Mesodermal cell (in vitro differentiated cells): Measurements from ENCODE around the gene STK38L.

Source experiments
- H3K27ac ChIP-seq: 2 replicates; pipeline ENCODE4 v1.7.0; 2013; ENCODE audit warnings: mild to moderate bottlenecking, low read depth, low read length, moderate library complexity; ENCODE audit not compliant: severe bottlenecking
- H3K36me3 ChIP-seq: 2 replicates; pipeline ENCODE4 v1.7.1; 2013; ENCODE audit warnings: mild to moderate bottlenecking, low read length, moderate library complexity; ENCODE audit not compliant: control insufficient read depth, insufficient read depth
- H3K4me1 ChIP-seq: one replicate; pipeline ENCODE4 v1.7.1; 2013; ENCODE audit warnings: mild to moderate bottlenecking, low read length; ENCODE audit not compliant: insufficient read depth, control insufficient read depth, poor library complexity, severe bottlenecking
- H3K4me3 ChIP-seq: 2 replicates; pipeline ENCODE4 v1.7.0; 2013; ENCODE audit warnings: low read length, control low read depth, mild to moderate bottlenecking; ENCODE audit not compliant: insufficient read depth, poor library complexity, severe bottlenecking; ENCODE audit errors: extremely low read depth
- H3K9me3 ChIP-seq: 2 replicates; pipeline ENCODE4 v1.7.1; 2013; ENCODE audit warnings: mild to moderate bottlenecking, low read length, moderate library complexity; ENCODE audit not compliant: control insufficient read depth
- WGBS, 2 experiments: methylation state at CpG; one replicate each; pipeline ENCODE4 v1.1.5; 2013; ENCODE audit warnings: missing lambda C conversion rate in 2 of 2; ENCODE audit not compliant: insufficient coverage in 2 of 2; 5-methylcytosine and 5-hydroxymethylcytosine counted together

STK38L gene

DNA sequence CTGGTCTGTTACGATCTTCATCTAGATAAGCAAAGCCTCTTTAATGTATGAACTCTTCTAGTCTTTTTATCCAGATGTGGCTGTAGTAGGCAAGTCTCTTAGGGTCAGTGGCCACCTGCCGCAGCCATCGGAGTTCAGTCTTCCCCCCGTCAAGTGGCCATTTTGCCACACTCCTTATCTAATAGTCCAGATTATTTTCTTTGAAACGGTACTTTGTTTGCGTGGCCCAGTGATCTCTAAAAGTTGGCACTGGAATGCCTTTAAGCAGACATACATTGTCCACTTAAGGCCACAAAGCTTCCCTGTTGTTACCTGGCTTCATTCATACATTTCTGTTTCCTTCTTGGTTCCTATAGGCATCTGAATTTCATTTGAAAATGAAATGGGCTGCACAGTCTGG, 52.6 kb downstream of the STK38L start:
- Histone ChIP-seq H3K27ac (no peak overlapping the region), H3K9me3 (no peaks in the 10 kb centered on the region), H3K4me1 (peaks cover 4% of the 10 kb centered on the region), H3K4me3 (no peak overlapping the region), H3K36me3 (peaks cover 28% of the 10 kb centered on the region)
- WGBS, 2 experiments = 82 to 84% methylated on average over 5 to 6 of the region's 6 CpGs

DNA sequence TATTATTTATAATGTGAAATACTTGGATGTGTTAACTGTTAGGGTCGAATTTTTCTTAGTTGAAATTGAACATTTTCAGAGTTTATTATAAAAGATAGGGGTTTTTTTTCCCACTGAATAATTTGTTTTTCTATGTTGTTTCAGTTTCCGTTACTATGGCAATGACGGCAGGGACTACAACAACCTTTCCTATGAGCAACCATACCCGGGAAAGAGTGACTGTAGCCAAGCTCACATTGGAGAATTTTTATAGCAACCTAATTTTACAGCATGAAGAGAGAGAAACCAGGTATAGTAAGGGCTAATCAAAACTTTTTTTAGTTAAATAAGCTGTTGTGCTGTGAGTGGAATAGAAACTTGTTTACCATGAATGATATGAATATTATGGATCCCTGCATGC, 53.5 kb downstream of the STK38L start:
- 100% methylated on average over 3 of the region's 4 CpGs; no CpG with 5 or more reads in 1 of the 2 experiments for WGBS, 2 experiments
- H3K4me3 ChIP-seq = no peak overlapping the region
- H3K4me1 ChIP-seq = no peaks in the 10 kb centered on the region
- H3K9me3 ChIP-seq = no peaks in the 10 kb centered on the region
- H3K36me3 ChIP-seq = peaks cover 28% of the 10 kb centered on the region
- no peak overlapping the region for H3K27ac ChIP-seq

DNA sequence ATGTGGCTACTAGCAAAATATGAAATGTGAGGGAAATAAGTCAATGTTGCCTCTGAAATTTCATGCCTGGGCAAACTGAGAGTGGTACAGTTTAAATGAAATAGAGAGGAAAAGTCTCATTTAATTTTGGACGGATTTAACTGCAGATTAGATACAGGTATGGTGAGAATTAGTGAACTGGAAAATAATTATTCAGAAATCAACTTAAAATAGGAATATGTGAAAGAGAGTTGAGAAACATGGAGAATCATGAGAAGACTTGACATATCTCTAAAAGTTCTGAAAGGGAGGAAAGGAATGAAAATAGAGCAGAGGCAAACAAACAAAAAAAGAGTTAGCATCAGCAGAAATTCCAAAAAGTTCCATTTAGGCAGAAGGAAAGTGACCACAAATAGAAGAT, 55.0 kb downstream of the STK38L start:
- no peak overlapping the region for H3K4me3 ChIP-seq
- H3K4me1 ChIP-seq = no peaks in the 10 kb centered on the region
- peaks cover 34% of the 10 kb centered on the region for H3K36me3 ChIP-seq
- 80% methylated on average over 1 of the region's 1 CpG; no CpG with 5 or more reads in 1 of the 2 experiments for WGBS, 2 experiments
- no peak overlapping the region for H3K27ac ChIP-seq
- no peaks in the 10 kb centered on the region for H3K9me3 ChIP-seq

DNA sequence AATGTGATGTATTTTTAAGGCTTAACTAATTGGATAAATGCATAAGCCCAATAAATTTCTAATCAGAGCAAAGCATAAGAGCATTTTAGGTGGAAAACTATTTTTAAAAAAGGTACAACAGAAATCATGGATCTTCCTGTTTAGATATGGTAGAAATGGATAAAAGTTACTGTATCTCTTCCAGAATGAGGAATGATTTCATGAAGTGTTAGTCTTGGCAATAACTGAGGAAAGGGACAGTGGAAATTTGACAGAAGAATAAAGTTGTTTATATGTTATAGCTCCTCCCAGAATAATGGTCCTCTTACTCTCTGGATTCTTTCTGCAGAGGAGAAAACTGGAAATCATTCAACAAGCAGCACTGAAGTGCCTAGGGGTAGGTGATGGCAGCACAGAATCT, 56.1 kb downstream of the STK38L start:
- Histone ChIP-seq H3K9me3 (no peaks in the 10 kb centered on the region), H3K27ac (no peak overlapping the region), H3K4me3 (no peak overlapping the region), H3K36me3 (peaks cover 34% of the 10 kb centered on the region), H3K4me1 (no peaks in the 10 kb centered on the region)

DNA sequence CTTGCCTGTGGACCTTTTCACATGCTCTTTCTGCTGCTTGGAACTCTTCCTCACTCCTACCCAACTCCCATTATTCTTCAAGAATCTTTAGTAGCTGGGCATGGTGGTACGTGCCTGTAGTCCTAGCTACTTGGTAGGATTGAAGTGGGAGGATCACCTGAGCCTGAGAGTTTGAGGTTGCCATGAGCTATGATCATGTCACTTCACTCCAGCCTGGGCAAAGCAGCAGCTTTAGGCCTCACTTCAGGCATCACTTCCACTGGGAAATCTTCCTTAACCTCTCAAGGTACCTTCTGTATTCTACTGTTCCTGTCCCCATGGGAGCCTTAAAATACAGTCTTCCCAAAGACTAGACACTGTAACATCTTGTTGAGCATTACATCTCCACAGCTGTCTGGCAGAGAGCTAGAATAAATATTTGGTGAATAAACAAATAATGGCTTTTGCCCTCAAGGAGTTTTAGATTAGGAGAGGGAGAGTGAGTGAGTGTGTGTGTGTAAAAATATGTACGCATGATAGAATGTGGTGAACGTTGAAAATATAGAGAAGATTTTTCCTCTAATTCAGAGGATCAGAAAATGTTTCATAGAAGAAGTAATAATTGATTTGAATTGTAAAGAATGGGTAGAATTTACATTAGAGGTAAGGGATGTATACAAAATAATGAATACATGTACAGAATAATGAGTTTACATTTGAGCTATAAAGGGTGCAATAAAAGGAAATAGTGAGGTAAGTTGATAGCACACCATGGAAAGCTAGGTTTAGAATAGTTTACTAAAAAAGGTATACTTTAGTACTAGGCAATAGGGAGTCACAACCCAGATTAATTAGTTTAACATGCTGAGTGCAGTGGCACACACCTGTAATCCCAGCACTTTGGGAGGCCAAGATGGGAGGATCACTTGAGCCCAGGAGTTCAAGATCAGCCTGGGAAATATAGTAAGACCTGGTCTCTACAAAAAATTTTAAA, 59.3 kb downstream of the STK38L start:
- Histone ChIP-seq H3K4me1 (no peaks in the 10 kb centered on the region), H3K27ac (no peak overlapping the region), H3K4me3 (no peak overlapping the region), H3K9me3 (no peaks in the 10 kb centered on the region), H3K36me3 (peaks cover 30% of the 10 kb centered on the region)
- WGBS, 2 experiments = 89 to 93% methylated on average over 2 to 3 of the region's 3 CpGs

DNA sequence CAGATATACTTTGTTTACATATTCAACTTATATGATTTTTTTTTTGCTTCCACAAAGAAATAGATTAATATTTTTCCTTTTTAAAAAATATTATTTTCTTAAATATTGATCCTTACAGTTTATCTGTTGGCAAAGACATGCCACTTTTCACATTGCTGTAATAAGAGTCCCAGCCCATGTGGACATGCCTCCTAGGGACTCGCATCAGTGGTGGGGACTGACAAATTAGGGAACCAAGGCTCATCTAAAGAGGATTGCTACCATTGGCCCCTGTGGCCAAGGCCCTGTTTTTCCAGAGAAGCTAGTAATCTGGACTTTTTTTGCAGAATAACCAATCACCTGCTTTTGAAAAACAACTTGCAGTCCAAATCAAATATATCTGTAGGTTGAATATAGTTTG, 60.8 kb downstream of the STK38L start:
- Histone ChIP-seq H3K36me3 (peaks cover 33% of the 10 kb centered on the region), H3K9me3 (no peaks in the 10 kb centered on the region), H3K4me1 (no peaks in the 10 kb centered on the region), H3K27ac (no peak overlapping the region), H3K4me3 (no peak overlapping the region)
- 90 to 100% methylated on average over 1 of the region's 1 CpG for WGBS, 2 experiments

DNA sequence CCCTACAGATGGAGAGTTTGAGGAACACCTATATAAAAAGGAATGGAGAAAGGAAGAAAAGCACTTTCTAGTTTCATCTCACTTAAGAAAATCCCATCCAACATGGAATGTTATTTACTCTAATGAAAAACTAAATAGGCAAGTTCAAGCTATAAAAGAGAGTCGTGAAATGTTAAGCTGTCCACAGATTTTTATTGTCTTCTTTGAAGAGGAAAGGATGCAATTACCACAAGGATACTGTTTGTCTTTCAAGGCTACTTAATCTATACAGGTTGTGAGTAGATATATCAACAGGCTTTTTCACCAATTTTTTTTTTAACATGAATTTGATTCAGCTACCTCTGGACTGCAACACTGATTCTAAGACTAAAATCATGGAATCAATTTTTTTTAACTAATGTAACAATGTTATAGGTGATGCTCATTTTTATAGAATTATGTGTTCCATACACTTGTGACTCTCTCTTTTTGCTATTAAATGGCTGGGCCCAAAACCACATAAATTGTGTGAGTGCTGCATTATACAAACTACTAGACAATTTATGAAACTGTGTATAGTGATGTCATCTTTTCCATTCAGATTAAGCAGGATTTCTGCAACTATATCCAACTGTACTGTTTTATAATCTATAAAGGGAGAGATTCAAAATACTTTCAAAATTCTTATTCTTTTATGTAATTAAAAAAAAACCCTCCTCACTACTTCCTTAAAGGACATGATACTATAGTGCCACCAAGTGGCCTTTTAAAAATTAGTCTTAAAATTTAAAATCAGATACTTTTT, 61.8 kb downstream of the STK38L start:
- peaks cover 37% of the 10 kb centered on the region for H3K36me3 ChIP-seq
- no peaks in the 10 kb centered on the region for H3K9me3 ChIP-seq
- no peak overlapping the region for H3K4me3 ChIP-seq
- H3K27ac ChIP-seq = no peak overlapping the region
- H3K4me1 ChIP-seq = no peaks in the 10 kb centered on the region
- no CpG with 5 or more reads among the region's 1 CpG for WGBS, 2 experiments

DNA sequence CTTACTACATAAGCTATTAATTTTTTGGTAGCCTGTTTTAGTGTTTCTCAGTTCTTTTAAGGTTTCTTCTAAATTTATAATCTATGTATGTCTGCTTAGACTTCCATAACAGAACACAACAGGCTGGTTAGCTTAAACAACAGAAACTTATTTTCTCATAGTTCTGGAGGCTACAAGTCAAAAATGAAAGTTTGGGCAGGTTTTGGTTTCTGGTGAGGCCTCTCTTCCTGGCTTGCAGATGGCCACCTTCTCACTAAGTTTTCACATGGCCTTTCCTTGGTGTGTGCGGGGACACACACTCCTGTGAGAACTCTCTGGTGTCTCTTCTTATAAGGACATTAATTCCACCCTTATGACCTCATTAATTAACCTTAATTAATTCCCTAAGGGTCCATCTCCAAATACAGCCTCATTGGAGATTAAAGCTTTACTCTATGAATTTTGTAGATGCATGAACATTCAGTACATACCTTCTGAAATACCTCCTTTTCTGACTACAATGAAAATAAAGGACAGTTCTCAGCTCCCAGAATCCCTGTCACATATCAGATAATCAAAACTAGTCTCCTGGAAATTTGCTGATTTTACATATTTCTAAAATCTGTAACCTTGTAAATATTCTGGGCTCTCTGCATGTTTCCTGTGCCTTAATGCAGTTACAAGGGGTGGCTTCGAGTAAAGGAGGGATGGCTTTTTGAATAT, 65.4 kb downstream of the STK38L start:
- H3K9me3 ChIP-seq = no peaks in the 10 kb centered on the region
- WGBS, 2 experiments = 83 to 92% methylated on average over 2 of the region's 2 CpGs
- no peak overlapping the region for H3K27ac ChIP-seq
- H3K4me1 ChIP-seq = no peaks in the 10 kb centered on the region
- no peak overlapping the region for H3K4me3 ChIP-seq
- H3K36me3 ChIP-seq = peaks cover 47% of the 10 kb centered on the region

DNA sequence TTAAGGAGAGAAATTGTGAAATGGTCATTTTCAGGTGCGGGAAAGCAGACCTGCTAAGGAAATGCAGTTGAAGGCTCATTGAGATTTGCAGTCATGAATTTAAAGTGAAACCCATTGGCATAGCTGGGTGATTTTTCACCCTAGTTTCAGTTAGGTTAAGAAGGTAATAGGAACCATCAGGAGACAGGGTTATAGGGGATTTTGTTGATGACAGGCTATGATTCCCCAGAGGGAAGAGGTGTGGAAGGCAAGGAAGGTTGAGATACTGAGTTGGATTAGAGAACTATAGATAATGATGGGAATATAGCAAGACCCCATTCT, 65.9 kb downstream of the STK38L start:
- peaks cover 50% of the 10 kb centered on the region for H3K36me3 ChIP-seq
- H3K4me3 ChIP-seq = no peak overlapping the region
- 93% methylated on average over 1 of the region's 1 CpG for WGBS, 2 experiments
- no peak overlapping the region for H3K27ac ChIP-seq
- H3K9me3 ChIP-seq = no peaks in the 10 kb centered on the region
- no peaks in the 10 kb centered on the region for H3K4me1 ChIP-seq

DNA sequence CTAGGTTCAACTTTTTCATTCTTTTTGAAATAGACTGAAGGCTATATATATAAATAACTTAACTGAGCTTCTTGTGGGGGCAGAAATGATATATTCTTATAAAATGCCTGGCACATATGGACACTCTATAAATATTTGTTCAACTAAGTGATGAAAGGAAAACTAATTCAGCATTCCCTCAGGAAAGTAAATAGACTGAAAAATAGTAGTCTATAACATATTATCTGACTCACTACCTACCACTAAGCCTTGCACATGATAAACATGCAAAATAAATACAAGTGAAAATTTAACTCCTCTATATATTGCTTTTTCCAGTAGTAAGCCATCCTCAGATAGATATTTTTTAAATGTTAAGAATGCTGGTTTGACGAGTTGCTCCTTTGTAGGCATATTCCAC, 72.9 kb downstream of the STK38L start:
- Histone ChIP-seq H3K4me3 (no peak overlapping the region), H3K36me3 (peaks cover 51% of the 10 kb centered on the region), H3K9me3 (no peaks in the 10 kb centered on the region), H3K4me1 (no peaks in the 10 kb centered on the region), H3K27ac (no peak overlapping the region)
- no CpG with 5 or more reads among the region's 1 CpG for WGBS, 2 experiments
